ENCODE data around the gene RASSF1. TPM values are rescaled to one million over a fixed set of nuclear protein-coding genes. Genes with fewer than 3 reads are reported as not detected.
A peak's percentile ranks its signal among the peaks of the same experiment; 100 is the strongest.

RASSF1 gene
- total RNA-seq, 2 donors from 2014 or later, result 9.4 to 17.2 TPM

- H3K4me3 Mint-ChIP-seq, result peak overlapping the region; percentile 87
- H3K27ac ChIP-seq (ENCODE audit: low read depth, low read length), result no peak overlapping the region
- H3K27ac Mint-ChIP-seq, result no peak overlapping the region
- H3K9ac ChIP-seq (ENCODE audit: extremely low read depth, low read length, poor library complexity, severe bottlenecking), result no peak overlapping the region
- peaks cover 21% of the 10 kb centered on the region for H3K4me1 ChIP-seq (ENCODE audit: control insufficient read depth, insufficient read depth, low read length)
- no peaks in the 10 kb centered on the region for H3K27me3 ChIP-seq (ENCODE audit: control insufficient read depth, insufficient read depth, low read length, poor library complexity, severe bottlenecking)
- TF ChIP-seq CTCF (conservative IDR thresholded peaks at IDR 0.05), result no peak
- H3K4me3 ChIP-seq (ENCODE audit: low read length), result peak overlapping the region; percentile 56
- peaks cover 31% of the 10 kb centered on the region for H3K4me1 Mint-ChIP-seq
- no peaks in the 10 kb centered on the region for H3K27me3 Mint-ChIP-seq (ENCODE audit: insufficient read depth)
- 96 to 99% methylated on average over 13 to 16 of the region's 16 CpGs for WGBS, 2 experiments (ENCODE audit: insufficient coverage in 1 of 2, insufficient read length in 1 of 2)
- DNase-seq, result no peak
- peaks cover 49% of the 10 kb centered on the region for H3K36me3 Mint-ChIP-seq (ENCODE audit: low read depth)
- no peaks in the 10 kb centered on the region for H3K9me3 Mint-ChIP-seq
- peaks cover 40% of the 10 kb centered on the region for H3K36me3 ChIP-seq (ENCODE audit: control insufficient read depth, insufficient read depth, low read length)
- no peaks in the 10 kb centered on the region for H3K9me3 ChIP-seq (ENCODE audit: control insufficient read depth, low read length)
These were observed 21.3 kb downstream of the RASSF1 start for GRCh38 chr3:50319181-50319893.

GRCh38 chr3:50318615-50319014 lies 22.0 kb downstream of the RASSF1 start:
- TF ChIP-seq CTCF (conservative IDR thresholded peaks at IDR 0.05), result no peak
- Mint-ChIP-seq H3K27ac (no peak overlapping the region), H3K27me3 (ENCODE audit: insufficient read depth) (no peaks in the 10 kb centered on the region), H3K4me3 (peak overlapping the region; percentile 87), H3K4me1 (peaks cover 25% of the 10 kb centered on the region), H3K36me3 (ENCODE audit: low read depth) (peaks cover 56% of the 10 kb centered on the region), H3K9me3 (peaks cover 6% of the 10 kb centered on the region)
- WGBS, 2 experiments (ENCODE audit: insufficient coverage in 1 of 2, insufficient read length in 1 of 2), result 93 to 98% methylated on average over 9 to 10 of the region's 10 CpGs
- no peaks in the 10 kb centered on the region for H3K27me3 ChIP-seq (ENCODE audit: control insufficient read depth, insufficient read depth, low read length, poor library complexity, severe bottlenecking)
- peak overlapping the region; percentile 56 for H3K4me3 ChIP-seq (ENCODE audit: low read length)
- H3K36me3 ChIP-seq (ENCODE audit: control insufficient read depth, insufficient read depth, low read length), result peaks cover 35% of the 10 kb centered on the region
- no peak overlapping the region for H3K27ac ChIP-seq (ENCODE audit: low read depth, low read length)
- no peak overlapping the region for H3K9ac ChIP-seq (ENCODE audit: extremely low read depth, low read length, poor library complexity, severe bottlenecking)
- no peak for DNase-seq
- peaks cover 17% of the 10 kb centered on the region for H3K4me1 ChIP-seq (ENCODE audit: control insufficient read depth, insufficient read depth, low read length)
- no peaks in the 10 kb centered on the region for H3K9me3 ChIP-seq (ENCODE audit: control insufficient read depth, low read length)

GRCh38 chr3:50318163-50318562 lies 22.5 kb downstream of the RASSF1 start:
- Histone ChIP-seq H3K9ac (ENCODE audit: extremely low read depth, low read length, poor library complexity, severe bottlenecking) (no peak overlapping the region), H3K4me3 (ENCODE audit: low read length) (no peak overlapping the region), H3K27ac (ENCODE audit: low read depth, low read length) (no peak overlapping the region), H3K36me3 (ENCODE audit: control insufficient read depth, insufficient read depth, low read length) (peaks cover 31% of the 10 kb centered on the region), H3K4me1 (ENCODE audit: control insufficient read depth, insufficient read depth, low read length) (peaks cover 17% of the 10 kb centered on the region), H3K27me3 (ENCODE audit: control insufficient read depth, insufficient read depth, low read length, poor library complexity, severe bottlenecking) (no peaks in the 10 kb centered on the region), H3K9me3 (ENCODE audit: control insufficient read depth, low read length) (no peaks in the 10 kb centered on the region)
- no peak for DNase-seq
- Mint-ChIP-seq H3K36me3 (ENCODE audit: low read depth) (peaks cover 58% of the 10 kb centered on the region), H3K27me3 (ENCODE audit: insufficient read depth) (no peaks in the 10 kb centered on the region), H3K4me1 (peaks cover 22% of the 10 kb centered on the region), H3K9me3 (peaks cover 10% of the 10 kb centered on the region), H3K4me3 (peak overlapping the region; percentile 87), H3K27ac (no peak overlapping the region)
- TF ChIP-seq CTCF (conservative IDR thresholded peaks at IDR 0.05), result no peak
- WGBS, 2 experiments (ENCODE audit: insufficient coverage in 1 of 2, insufficient read length in 1 of 2), result 95 to 100% methylated on average over 8 to 11 of the region's 11 CpGs

All from endodermal cell (in vitro differentiated cells).